ENCODE results near the gene CCDC137.

CCDC137 gene

DNA sequence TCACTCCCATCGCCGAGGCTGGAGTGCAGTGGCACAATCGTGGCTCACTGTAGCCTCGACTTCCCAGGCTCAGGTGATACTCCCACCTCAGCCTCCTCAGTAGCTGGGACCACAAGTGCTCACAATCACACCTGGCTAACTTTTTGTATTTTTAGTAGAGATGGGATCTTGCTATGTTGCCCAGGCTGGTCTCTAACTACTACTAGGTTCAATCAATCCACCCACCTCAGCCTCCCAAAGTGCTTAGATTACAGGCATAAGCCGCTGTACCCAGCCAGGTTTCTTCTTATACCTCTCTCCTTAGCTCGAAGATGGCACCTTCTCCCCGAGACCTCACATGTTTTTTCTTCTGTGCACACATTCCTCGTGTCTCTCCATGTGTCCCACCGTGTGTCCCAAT lies 26.5 kb upstream of the CCDC137 start:
- Histone ChIP-seq H3K9me3 (ENCODE audit: control insufficient read depth, insufficient read depth, low read depth, low read length) (no peaks in the 10 kb centered on the region), H3K4me3 (ENCODE audit: low read depth, low read length) (no peak overlapping the region), H3K4me1 (ENCODE audit: control insufficient read depth, insufficient read depth, low read length) (peaks cover 9% of the 10 kb centered on the region; the same call in 1 of the 2 replicates), H3K36me3 (ENCODE audit: control insufficient read depth in 2 of 2, insufficient read depth in 1 of 2, low read length in 2 of 2) (no peaks in the 10 kb centered on the region; a peak in 1 of 3 replicates), H3K27ac (ENCODE audit: extremely low read depth, low read depth, low read length) (no peak overlapping the region)
- CTCF ChIA-PET, result no interaction called here
- POLR2A ChIA-PET, result interaction anchor here (0.6 kb wide), 2 partner anchors 23 to 417 kb away, joined by 3 read pairs; partner anchors contain the start of gene CEP131
- TF ChIP-seq ZNF354C (tag by site-specific recombination; IDR thresholded peaks at IDR 0.05; ENCODE audit: borderline replicate concordance, low read depth) (no peak), ZNF121 (tag by site-specific recombination; IDR thresholded peaks at IDR 0.05) (peak; percentile 78)

DNA sequence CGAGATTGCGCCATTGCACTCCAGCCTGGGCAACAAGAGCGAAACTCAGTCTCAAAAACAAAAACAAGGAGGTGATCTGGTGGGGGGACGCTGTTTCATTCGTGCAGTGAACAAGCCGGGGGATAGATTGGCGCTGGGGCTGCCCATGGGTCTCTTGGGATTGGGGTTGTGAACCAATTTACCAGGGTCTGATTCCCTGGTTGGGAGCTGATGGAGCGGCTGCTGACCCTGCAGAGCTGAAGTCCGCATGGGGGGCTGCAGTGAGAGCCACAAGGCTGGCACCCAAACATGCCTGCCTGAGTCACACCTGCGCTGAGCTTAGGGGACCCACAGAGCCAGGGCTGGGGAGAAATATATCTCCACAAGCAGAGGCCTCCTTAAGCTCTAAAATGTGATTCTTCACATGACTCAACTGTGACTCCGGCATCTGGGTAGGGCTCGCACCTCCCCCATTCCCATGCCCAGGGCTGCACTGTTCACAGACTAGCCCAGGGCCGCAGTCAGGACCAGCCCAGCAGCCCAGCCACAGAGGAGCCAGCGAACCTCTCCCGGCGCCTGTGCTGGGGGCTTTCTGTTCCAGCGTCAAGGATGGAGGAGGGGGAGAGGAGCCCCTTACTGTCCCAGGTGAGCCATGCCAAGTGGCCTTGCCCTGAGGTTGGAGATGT lies 24.6 kb upstream of the CCDC137 start:
- Histone ChIP-seq H3K4me1 (ENCODE audit: control insufficient read depth, insufficient read depth, low read length) (0 out of 2 replicates have a peak, but pooled peaks cover 3% of the 10 kb centered on the region), H3K36me3 (ENCODE audit: control insufficient read depth in 2 of 2, insufficient read depth in 1 of 2, low read length in 2 of 2) (peaks cover 0 to 6% of the 10 kb centered on the region in 2 experiments; a peak in 1 of 3 replicates), H3K4me3 (ENCODE audit: low read depth, low read length) (no peak overlapping the region), H3K9me3 (ENCODE audit: control insufficient read depth, insufficient read depth, low read depth, low read length) (no peaks in the 10 kb centered on the region), H3K27ac (ENCODE audit: extremely low read depth, low read depth, low read length) (no peak overlapping the region)
- CTCF ChIA-PET, result no interaction called here
- POLR2A ChIA-PET, result no interaction called here
- TF ChIP-seq, protein P1, sequence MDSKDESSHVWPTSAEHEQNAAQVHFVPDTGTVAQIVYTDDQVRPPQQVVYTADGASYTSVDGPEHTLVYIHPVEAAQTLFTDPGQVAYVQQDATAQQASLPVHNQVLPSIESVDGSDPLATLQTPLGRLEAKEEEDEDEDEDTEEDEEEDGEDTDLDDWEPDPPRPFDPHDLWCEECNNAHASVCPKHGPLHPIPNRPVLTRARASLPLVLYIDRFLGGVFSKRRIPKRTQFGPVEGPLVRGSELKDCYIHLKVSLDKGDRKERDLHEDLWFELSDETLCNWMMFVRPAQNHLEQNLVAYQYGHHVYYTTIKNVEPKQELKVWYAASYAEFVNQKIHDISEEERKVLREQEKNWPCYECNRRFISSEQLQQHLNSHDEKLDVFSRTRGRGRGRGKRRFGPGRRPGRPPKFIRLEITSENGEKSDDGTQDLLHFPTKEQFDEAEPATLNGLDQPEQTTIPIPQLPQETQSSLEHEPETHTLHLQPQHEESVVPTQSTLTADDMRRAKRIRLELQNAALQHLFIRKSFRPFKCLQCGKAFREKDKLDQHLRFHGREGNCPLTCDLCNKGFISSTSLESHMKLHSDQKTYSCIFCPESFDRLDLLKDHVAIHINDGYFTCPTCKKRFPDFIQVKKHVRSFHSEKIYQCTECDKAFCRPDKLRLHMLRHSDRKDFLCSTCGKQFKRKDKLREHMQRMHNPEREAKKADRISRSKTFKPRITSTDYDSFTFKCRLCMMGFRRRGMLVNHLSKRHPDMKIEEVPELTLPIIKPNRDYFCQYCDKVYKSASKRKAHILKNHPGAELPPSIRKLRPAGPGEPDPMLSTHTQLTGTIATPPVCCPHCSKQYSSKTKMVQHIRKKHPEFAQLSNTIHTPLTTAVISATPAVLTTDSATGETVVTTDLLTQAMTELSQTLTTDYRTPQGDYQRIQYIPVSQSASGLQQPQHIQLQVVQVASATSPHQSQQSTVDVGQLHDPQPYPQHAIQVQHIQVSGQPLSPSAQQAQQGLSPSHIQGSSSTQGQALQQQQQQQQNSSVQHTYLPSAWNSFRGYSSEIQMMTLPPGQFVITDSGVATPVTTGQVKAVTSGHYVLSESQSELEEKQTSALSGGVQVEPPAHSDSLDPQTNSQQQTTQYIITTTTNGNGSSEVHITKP (tag by site-specific recombination; IDR thresholded peaks at IDR 0.05), result no peak
- TF ChIP-seq, protein P2, sequence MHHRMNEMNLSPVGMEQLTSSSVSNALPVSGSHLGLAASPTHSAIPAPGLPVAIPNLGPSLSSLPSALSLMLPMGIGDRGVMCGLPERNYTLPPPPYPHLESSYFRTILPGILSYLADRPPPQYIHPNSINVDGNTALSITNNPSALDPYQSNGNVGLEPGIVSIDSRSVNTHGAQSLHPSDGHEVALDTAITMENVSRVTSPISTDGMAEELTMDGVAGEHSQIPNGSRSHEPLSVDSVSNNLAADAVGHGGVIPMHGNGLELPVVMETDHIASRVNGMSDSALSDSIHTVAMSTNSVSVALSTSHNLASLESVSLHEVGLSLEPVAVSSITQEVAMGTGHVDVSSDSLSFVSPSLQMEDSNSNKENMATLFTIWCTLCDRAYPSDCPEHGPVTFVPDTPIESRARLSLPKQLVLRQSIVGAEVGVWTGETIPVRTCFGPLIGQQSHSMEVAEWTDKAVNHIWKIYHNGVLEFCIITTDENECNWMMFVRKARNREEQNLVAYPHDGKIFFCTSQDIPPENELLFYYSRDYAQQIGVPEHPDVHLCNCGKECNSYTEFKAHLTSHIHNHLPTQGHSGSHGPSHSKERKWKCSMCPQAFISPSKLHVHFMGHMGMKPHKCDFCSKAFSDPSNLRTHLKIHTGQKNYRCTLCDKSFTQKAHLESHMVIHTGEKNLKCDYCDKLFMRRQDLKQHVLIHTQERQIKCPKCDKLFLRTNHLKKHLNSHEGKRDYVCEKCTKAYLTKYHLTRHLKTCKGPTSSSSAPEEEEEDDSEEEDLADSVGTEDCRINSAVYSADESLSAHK (tag by site-specific recombination; IDR thresholded peaks at IDR 0.05), result no peak
- TF ChIP-seq SETDB1 (IDR thresholded peaks at IDR 0.05; ENCODE audit: insufficient read length, low read length) (no peak), ZNF777 (tag by site-specific recombination; IDR thresholded peaks at IDR 0.05; ENCODE audit: borderline replicate concordance) (no peak), PRDM1 (tag by site-specific recombination; IDR thresholded peaks at IDR 0.05) (no peak), GFI1B (tag by site-specific recombination; IDR thresholded peaks at IDR 0.05) (no peak)
- TF ChIP-seq, protein P3, sequence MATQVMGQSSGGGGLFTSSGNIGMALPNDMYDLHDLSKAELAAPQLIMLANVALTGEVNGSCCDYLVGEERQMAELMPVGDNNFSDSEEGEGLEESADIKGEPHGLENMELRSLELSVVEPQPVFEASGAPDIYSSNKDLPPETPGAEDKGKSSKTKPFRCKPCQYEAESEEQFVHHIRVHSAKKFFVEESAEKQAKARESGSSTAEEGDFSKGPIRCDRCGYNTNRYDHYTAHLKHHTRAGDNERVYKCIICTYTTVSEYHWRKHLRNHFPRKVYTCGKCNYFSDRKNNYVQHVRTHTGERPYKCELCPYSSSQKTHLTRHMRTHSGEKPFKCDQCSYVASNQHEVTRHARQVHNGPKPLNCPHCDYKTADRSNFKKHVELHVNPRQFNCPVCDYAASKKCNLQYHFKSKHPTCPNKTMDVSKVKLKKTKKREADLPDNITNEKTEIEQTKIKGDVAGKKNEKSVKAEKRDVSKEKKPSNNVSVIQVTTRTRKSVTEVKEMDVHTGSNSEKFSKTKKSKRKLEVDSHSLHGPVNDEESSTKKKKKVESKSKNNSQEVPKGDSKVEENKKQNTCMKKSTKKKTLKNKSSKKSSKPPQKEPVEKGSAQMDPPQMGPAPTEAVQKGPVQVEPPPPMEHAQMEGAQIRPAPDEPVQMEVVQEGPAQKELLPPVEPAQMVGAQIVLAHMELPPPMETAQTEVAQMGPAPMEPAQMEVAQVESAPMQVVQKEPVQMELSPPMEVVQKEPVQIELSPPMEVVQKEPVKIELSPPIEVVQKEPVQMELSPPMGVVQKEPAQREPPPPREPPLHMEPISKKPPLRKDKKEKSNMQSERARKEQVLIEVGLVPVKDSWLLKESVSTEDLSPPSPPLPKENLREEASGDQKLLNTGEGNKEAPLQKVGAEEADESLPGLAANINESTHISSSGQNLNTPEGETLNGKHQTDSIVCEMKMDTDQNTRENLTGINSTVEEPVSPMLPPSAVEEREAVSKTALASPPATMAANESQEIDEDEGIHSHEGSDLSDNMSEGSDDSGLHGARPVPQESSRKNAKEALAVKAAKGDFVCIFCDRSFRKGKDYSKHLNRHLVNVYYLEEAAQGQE (tag by site-specific recombination; IDR thresholded peaks at IDR 0.05), result no peak

DNA sequence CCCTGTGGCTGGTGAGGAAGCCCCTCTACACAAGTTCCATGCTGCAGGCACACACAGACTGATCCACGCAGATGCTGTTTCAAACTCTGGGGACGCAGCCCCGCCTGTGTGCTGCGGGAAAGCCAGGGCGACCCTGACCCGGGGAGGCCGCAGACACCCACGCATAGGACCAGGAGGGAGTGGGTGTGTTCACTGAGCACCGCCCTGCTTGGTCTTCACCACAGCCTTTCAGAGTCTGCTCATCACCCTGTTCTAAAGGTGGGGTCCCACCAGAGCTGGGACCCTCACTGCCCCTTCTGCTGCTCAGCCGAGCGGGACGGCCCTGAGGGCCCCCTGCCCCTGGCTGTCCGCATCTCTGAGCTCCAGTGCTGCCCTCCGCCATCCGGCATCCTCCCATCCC lies 22.0 kb upstream of the CCDC137 start:
- ChIA-PET CTCF (interaction anchor here (0.5 kb wide), 1 partner anchor 19 kb away, joined by 3 read pairs; no protein-coding TSS in a partner anchor), POLR2A (interaction anchor here (0.5 kb wide), 1 partner anchor 212 kb away, joined by 3 read pairs; no protein-coding TSS in a partner anchor)
- H3K9me3 ChIP-seq (ENCODE audit: control insufficient read depth, insufficient read depth, low read depth, low read length), result no peaks in the 10 kb centered on the region
- H3K27ac ChIP-seq (ENCODE audit: extremely low read depth, low read depth, low read length), result no peak overlapping the region
- TF ChIP-seq ZFHX2 (tag by site-specific recombination; conservative IDR thresholded peaks at IDR 0.05), result 0 out of 2 replicates have a peak, but pooled peaks have one; percentile 24
- TF ChIP-seq ZNF629 (tag by site-specific recombination; IDR thresholded peaks at IDR 0.05), result no peak
- H3K4me1 ChIP-seq (ENCODE audit: control insufficient read depth, insufficient read depth, low read length), result no peaks in the 10 kb centered on the region
- H3K36me3 ChIP-seq (ENCODE audit: control insufficient read depth in 2 of 2, insufficient read depth in 1 of 2, low read length in 2 of 2), result peaks cover 0 to 6% of the 10 kb centered on the region in 2 experiments; a peak in 1 of 3 replicates
- no peak overlapping the region for H3K4me3 ChIP-seq (ENCODE audit: low read depth, low read length)

All from HEK293 (cell line).